GM23338 (cell line): ENCODE data around the gene ZDHHC1. TPM values are rescaled to one million over a fixed set of nuclear protein-coding genes. Genes with fewer than 3 reads are reported as not detected.
"Not testable (repeated sequence)": the region's sequence is repeated elsewhere in the genome, so short reads cannot be mapped to it uniquely, and the experiment has no call there.

ENCODE experiments used
- ATAC-seq: fragments of 200-7000 bp; cut with Tn5 transposase; 3 replicates; pipeline ENCODE4 v1.9.1; 2020
- DNase-seq: peaks from one replicate; pipeline ENCODE4 v3.0.0-alpha.2; 2015; ENCODE audit warnings: low spot score
- H2AFZ ChIP-seq: fragments of 200-600 bp; sonication (generic); 2 replicates; pipeline ENCODE4 v1.8.0; 2016; ENCODE audit warnings: antibody characterized with exemption, mild to moderate bottlenecking, moderate library complexity
- H3F3A ChIP-seq: fragments of 200-600 bp; sonication (generic); replicated peaks from 2 replicates; pipeline ENCODE4 v1.8.0; 2017; ENCODE audit warnings: antibody characterized with exemption, mixed run types, low read depth
- H3K27ac ChIP-seq: fragments of 200-600 bp; sonication (generic); 2 replicates; pipeline ENCODE4 v1.6.1; 2016; ENCODE audit warnings: low read depth
- H3K27me3 ChIP-seq: fragments of 200-600 bp; sonication (generic); 2 replicates; pipeline ENCODE4 v1.8.0; 2016; ENCODE audit warnings: mild to moderate bottlenecking, mixed run types, moderate library complexity; ENCODE audit not compliant: insufficient read depth
- H3K36me3 ChIP-seq: fragments of 200-600 bp; sonication (generic); 2 replicates; pipeline ENCODE4 v1.8.0; 2016; ENCODE audit warnings: mild to moderate bottlenecking; ENCODE audit not compliant: insufficient read depth
- H3K4me1 ChIP-seq: fragments of 200-600 bp; sonication (generic); 2 replicates; pipeline ENCODE4 v1.8.0; 2016; ENCODE audit warnings: mild to moderate bottlenecking, moderate library complexity; ENCODE audit not compliant: insufficient read depth
- H3K4me2 ChIP-seq: fragments of 200-600 bp; sonication (generic); 2 replicates; pipeline ENCODE4 v1.7.1; 2017; ENCODE audit warnings: mixed run types
- H3K4me3 ChIP-seq: fragments of 200-600 bp; sonication (generic); 2 replicates; pipeline ENCODE4 v1.6.1; 2016; ENCODE audit warnings: mixed run types
- H3K79me2 ChIP-seq: fragments of 200-600 bp; sonication (generic); replicated peaks from 2 replicates; pipeline ENCODE4 v1.8.0; 2017; ENCODE audit warnings: mild to moderate bottlenecking; ENCODE audit not compliant: insufficient read depth
- H3K9me2 ChIP-seq: fragments of 200-600 bp; sonication (generic); 2 replicates; pipeline ENCODE4 v1.8.0; 2017; ENCODE audit not compliant: insufficient read depth
- H4K20me1 ChIP-seq: fragments of 200-600 bp; sonication (generic); replicated peaks from 2 replicates; pipeline ENCODE4 v1.8.0; 2017; ENCODE audit warnings: mild to moderate bottlenecking; ENCODE audit not compliant: insufficient read depth
- H3K27ac Mint-ChIP-seq: 2 replicates; pipeline ENCODE4 v1.8.0; 2020; ENCODE audit warnings: inconsistent platforms, mild to moderate bottlenecking, moderate library complexity, mixed read lengths
- H3K27me3 Mint-ChIP-seq: 3 replicates; pipeline ENCODE4 v1.8.0; 2022; ENCODE audit warnings: low read depth, mild to moderate bottlenecking, moderate library complexity, mixed read lengths, inconsistent platforms; ENCODE audit not compliant: insufficient read depth, poor library complexity
- H3K36me3 Mint-ChIP-seq: 3 replicates; pipeline ENCODE4 v1.8.0; 2021; ENCODE audit warnings: low read depth, mild to moderate bottlenecking, inconsistent platforms, moderate library complexity, mixed read lengths
- H3K4me1 Mint-ChIP-seq: 3 replicates; pipeline ENCODE4 v1.8.0; 2020; ENCODE audit warnings: mild to moderate bottlenecking, inconsistent platforms, mixed read lengths
- H3K4me3 Mint-ChIP-seq: 3 replicates; pipeline ENCODE4 v1.8.0; 2021; ENCODE audit warnings: moderate library complexity, mild to moderate bottlenecking, inconsistent platforms, mixed read lengths
- H3K9me3 Mint-ChIP-seq: 3 replicates; pipeline ENCODE4 v1.8.0; 2020; ENCODE audit warnings: moderate library complexity, mild to moderate bottlenecking, inconsistent platforms, mixed read lengths
- CTCF ChIP-seq, 2 experiments: fragments of 200-600 bp in 1 of 2; sonication (generic) in 1 of 2; conservative IDR thresholded peaks; 2 replicates each; pipeline versions ENCODE4 v1.5.1 to v1.6.1; 2016 to 2017; ENCODE audit warnings: antibody characterized with exemption in 2 of 2, low read depth in 2 of 2, mild to moderate bottlenecking in 2 of 2, moderate library complexity in 1 of 2
- JUNB ChIP-seq: IDR thresholded peaks from one replicate; pipeline ENCODE4 v1.6.1; 2016; ENCODE audit warnings: antibody characterized with exemption; ENCODE audit not compliant: unreplicated experiment
- ZNF462 ChIP-seq: fragments of 250-450 bp; sonication (Bioruptor Pico); IDR thresholded peaks from 2 replicates; pipeline ENCODE4 v1.5.0; 2020; ENCODE audit warnings: mild to moderate bottlenecking, moderate library complexity
- polyA plus RNA-seq: library from polyadenylated mRNA; unstranded; fragments of >200 nt; fragmentation: Nextera tagmentation; extraction: Ambion mirVana; gene quantifications from 2 replicates; pipeline ENCODE4 v1.2.1, GENCODE V29; 2016
- total RNA-seq: library from RNA; depleted of rRNA; stranded (reverse); fragments of >200 nt; shearing (Covaris generic); gene quantifications from 2 replicates; pipeline ENCODE4 v1.2.3, GENCODE V29; 2014

ZDHHC1 gene
- total and polyA plus RNA-seq, 2 experiments from 2014 or later, result 1.4 to 2.7 TPM

- TF ChIP-seq ZNF462, result no peak
- no peak for TF ChIP-seq JUNB
- TF ChIP-seq CTCF (conservative IDR thresholded peaks at IDR 0.05; ENCODE audit: low read depth in 2 of 2), result no peak
These were observed 55.2 kb downstream of the ZDHHC1 start (continued) for GRCh38 chr16:67361038-67361437.

DNA sequence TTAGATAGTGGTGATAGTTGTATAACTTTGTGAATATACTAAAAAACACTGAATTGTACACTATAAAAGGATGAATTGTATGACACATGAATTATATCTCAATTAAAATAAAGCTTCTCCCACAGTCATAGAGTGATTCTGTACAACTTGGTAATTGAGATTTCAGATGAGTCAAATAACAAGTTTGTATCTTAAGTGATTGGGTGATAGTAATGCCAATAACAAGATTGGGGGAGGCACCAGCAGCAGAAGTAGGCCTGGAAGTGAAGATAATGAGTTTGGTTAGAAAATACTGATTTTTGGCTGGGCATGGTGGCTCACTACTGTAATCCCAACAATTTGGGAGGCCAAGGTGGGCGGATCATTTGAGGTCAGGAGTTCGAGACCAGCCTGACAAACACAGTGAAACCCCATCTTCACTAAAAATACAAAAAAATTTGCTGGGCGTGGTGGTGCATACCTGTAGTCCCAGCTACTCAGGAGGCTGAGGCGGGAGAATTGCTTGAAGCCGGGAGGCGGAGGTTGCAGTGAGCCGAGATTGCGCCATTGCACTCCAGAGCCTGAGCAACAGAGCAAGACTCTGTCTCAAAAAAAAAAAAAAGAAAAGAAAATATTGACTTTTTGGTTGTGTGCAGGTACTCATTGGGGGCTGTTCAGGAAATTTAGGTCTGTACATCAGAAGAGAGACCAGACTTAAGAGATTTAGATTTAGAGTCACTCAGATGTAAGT lies 56.6 kb downstream of the ZDHHC1 start:
- H3K27me3 Mint-ChIP-seq, H2AFZ ChIP-seq, H3K4me1 Mint-ChIP-seq, H3K36me3 Mint-ChIP-seq, ATAC-seq, H3K27ac Mint-ChIP-seq, H3F3A ChIP-seq, DNase-seq, H3K4me3 Mint-ChIP-seq, H3K27ac ChIP-seq, H3K4me1 ChIP-seq, H3K4me2 ChIP-seq, H3K27me3 ChIP-seq, H3K4me3 ChIP-seq, H3K9me2 ChIP-seq, H3K79me2 ChIP-seq, H3K9me3 Mint-ChIP-seq, H4K20me1 ChIP-seq, H3K36me3 ChIP-seq: not testable (repeated sequence)
